Measurements from ENCODE around the gene SPATA18.

SPATA18 gene

GRCh38 chr4:52096048-52096447, 44.9 kb downstream of the SPATA18 start:
- Histone ChIP-seq H3K9ac (ENCODE audit: low read length) (no peak overlapping the region), H3K4me1 (ENCODE audit: low read length) (no peaks in the 10 kb centered on the region), H3K79me2 (ENCODE audit: low read length) (no peaks in the 10 kb centered on the region), H3K9me3 (ENCODE audit: insufficient read depth, low read length) (no peaks in the 10 kb centered on the region), H3K36me3 (replicated peaks; ENCODE audit: low read depth, low read length) (no peaks in the 10 kb centered on the region), H2AFZ (ENCODE audit: low read depth, low read length) (no peak overlapping the region), H3K4me2 (ENCODE audit: low read length) (no peak overlapping the region), H4K20me1 (ENCODE audit: insufficient read depth, low read length) (no peaks in the 10 kb centered on the region), H3K27me3 (ENCODE audit: low read depth, low read length) (no peaks in the 10 kb centered on the region), H3K27ac (ENCODE audit: low read length) (no peak overlapping the region), H3K4me3 (ENCODE audit: low read length) (no peak overlapping the region)
- TF ChIP-seq CTCF (IDR thresholded peaks at IDR 0.05; ENCODE audit: low read depth, low read length) = no peak
- no peak for TF ChIP-seq EZH2phosphoT487 (IDR thresholded peaks at IDR 0.05; ENCODE audit: low read depth)

GRCh38 chr4:52098618-52099017, 47.5 kb downstream of the SPATA18 start:
- H3K9ac ChIP-seq (ENCODE audit: low read length) = no peak overlapping the region
- H3K4me2 ChIP-seq (ENCODE audit: low read length) = no peak overlapping the region
- H3K9me3 ChIP-seq (ENCODE audit: insufficient read depth, low read length) = no peaks in the 10 kb centered on the region
- no peak overlapping the region for H2AFZ ChIP-seq (ENCODE audit: low read depth, low read length)
- no peak overlapping the region for H3K4me3 ChIP-seq (ENCODE audit: low read length)
- H3K27ac ChIP-seq (ENCODE audit: low read length) = no peak overlapping the region
- H3K79me2 ChIP-seq (ENCODE audit: low read length) = no peaks in the 10 kb centered on the region
- no peaks in the 10 kb centered on the region for H3K27me3 ChIP-seq (ENCODE audit: low read depth, low read length)
- no peaks in the 10 kb centered on the region for H4K20me1 ChIP-seq (ENCODE audit: insufficient read depth, low read length)
- no peaks in the 10 kb centered on the region for H3K4me1 ChIP-seq (ENCODE audit: low read length)
- no peaks in the 10 kb centered on the region for H3K36me3 ChIP-seq (replicated peaks; ENCODE audit: low read depth, low read length)
- TF ChIP-seq EZH2phosphoT487 (IDR thresholded peaks at IDR 0.05; ENCODE audit: low read depth) (no peak), CTCF (IDR thresholded peaks at IDR 0.05; ENCODE audit: low read depth, low read length) (no peak)

GRCh38 chr4:52099860-52100461, 48.9 kb downstream of the SPATA18 start:
- no peak overlapping the region for H2AFZ ChIP-seq (ENCODE audit: low read depth, low read length)
- no peak for TF ChIP-seq EZH2phosphoT487 (IDR thresholded peaks at IDR 0.05; ENCODE audit: low read depth)
- H3K4me2 ChIP-seq (ENCODE audit: low read length) = no peak overlapping the region
- no peaks in the 10 kb centered on the region for H3K9me3 ChIP-seq (ENCODE audit: insufficient read depth, low read length)
- no peak overlapping the region for H3K27ac ChIP-seq (ENCODE audit: low read length)
- H3K79me2 ChIP-seq (ENCODE audit: low read length) = no peaks in the 10 kb centered on the region
- no peak overlapping the region for H3K4me3 ChIP-seq (ENCODE audit: low read length)
- H3K4me1 ChIP-seq (ENCODE audit: low read length) = no peaks in the 10 kb centered on the region
- no peaks in the 10 kb centered on the region for H4K20me1 ChIP-seq (ENCODE audit: insufficient read depth, low read length)
- H3K9ac ChIP-seq (ENCODE audit: low read length) = no peak overlapping the region
- H3K27me3 ChIP-seq (ENCODE audit: low read depth, low read length) = no peaks in the 10 kb centered on the region
- no peaks in the 10 kb centered on the region for H3K36me3 ChIP-seq (replicated peaks; ENCODE audit: low read depth, low read length)

GRCh38 chr4:52102587-52102986, 51.5 kb downstream of the SPATA18 start:
- no peak overlapping the region for H3K4me3 ChIP-seq (ENCODE audit: low read length)
- no peaks in the 10 kb centered on the region for H4K20me1 ChIP-seq (ENCODE audit: insufficient read depth, low read length)
- H3K9ac ChIP-seq (ENCODE audit: low read length) = no peak overlapping the region
- H3K27ac ChIP-seq (ENCODE audit: low read length) = no peak overlapping the region
- H3K79me2 ChIP-seq (ENCODE audit: low read length) = no peaks in the 10 kb centered on the region
- H3K27me3 ChIP-seq (ENCODE audit: low read depth, low read length) = no peaks in the 10 kb centered on the region
- no peaks in the 10 kb centered on the region for H3K9me3 ChIP-seq (ENCODE audit: insufficient read depth, low read length)
- H3K36me3 ChIP-seq (replicated peaks; ENCODE audit: low read depth, low read length) = no peaks in the 10 kb centered on the region
- TF ChIP-seq EZH2phosphoT487 (IDR thresholded peaks at IDR 0.05; ENCODE audit: low read depth) (no peak), CTCF (IDR thresholded peaks at IDR 0.05; ENCODE audit: low read depth, low read length) (no peak)
- no peaks in the 10 kb centered on the region for H3K4me1 ChIP-seq (ENCODE audit: low read length)
- H3K4me2 ChIP-seq (ENCODE audit: low read length) = no peak overlapping the region
- H2AFZ ChIP-seq (ENCODE audit: low read depth, low read length) = no peak overlapping the region
